Nucleus accumbens (tissue), 56 donors: ENCODE data around the gene HEPHL1.

ENCODE experiments used
- DNase-seq, 56 donors: peaks; one replicate each; lab custom pipeline; 2025; lab: John Stamatoyannopoulos, UW

The HEPHL1 gene

DNA sequence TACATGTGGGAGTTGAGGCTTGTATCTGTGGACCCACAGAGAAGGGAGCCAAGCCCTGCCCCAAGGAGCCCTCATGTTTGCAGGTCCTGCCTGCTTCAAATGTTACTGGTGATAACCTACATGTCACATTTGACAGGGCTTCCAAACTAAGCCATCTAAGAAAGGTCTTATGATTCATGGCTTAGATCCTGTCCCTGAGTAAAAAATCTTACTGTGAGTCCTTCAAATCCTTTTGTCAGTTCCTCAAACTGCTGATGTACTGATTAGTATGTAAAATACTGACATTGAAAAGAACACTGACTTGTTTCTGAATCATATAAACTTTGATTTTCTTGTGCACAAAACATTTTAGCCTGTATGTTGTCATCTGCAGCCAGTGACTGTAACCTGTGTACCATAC is 106.5 kb downstream of the HEPHL1 start:
- no peak for DNase-seq

DNA sequence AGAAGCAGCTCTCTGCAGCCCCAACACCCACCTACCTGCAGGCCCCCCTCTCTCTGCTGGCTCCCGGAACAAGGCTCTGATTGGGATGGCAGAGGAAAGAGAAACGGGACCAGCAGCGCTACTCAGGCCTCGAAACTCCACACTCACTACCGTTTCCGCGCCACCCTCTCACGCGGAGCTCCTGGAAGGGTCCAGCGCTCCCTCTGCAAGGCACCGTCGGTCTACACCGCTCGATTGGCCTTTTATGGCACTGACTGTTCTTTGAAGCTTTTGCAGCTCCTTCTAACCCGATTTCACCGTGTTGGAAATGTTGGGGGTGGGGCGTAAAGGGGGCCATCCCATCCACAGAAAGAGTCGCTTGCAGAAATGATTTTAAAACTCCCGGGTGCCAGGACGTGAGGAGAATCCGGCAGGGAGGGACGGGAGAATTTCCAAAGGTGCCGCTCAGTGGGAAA is 107.2 kb downstream of the HEPHL1 start:
- peak in 7 of 56 donors; percentile 32 to 74 (median 61) for DNase-seq

DNA sequence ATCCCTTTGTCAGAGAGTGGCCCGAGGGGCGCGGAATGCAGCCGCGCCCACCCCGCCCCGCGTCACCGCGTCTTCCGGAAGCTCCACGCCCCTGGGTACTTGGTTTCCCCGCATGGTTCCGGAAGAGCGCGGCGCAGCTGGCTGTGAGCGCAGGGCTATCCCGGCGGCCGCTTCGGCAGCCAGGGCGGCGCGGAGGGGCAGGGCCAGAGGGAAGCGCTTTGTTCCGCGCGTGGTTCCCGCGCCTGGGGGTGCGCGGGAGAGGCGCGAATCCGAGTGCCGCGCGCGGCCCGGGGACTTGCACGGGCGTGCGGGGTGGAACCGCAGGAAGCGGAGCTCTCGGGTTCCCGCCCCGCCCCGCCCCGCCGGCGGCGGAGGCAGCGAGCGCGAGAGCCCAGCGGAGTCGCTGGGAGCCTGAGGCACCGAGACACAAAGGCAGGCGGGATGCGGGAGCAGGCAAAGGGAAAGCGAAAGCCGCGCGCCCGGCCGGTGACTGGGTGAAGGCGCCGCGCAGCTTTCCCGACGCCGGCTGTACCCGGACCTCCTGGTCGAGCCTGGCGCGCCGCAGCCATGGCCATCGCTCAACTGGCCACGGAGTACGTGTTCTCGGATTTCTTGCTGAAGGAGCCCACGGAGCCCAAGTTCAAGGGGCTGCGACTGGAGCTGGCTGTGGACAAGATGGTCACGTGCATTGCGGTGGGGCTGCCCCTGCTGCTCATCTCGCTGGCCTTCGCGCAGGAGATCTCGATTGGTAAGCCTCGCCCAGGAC is 107.8 kb downstream of the HEPHL1 start, which contains the start of gene PANX1:
Gene PANX1, plus strand, starts transcription at position 96 of the 766 bp plus-strand sequence. Its CDS starts 472 bp downstream, at position 568.
- DNase-seq: peak in 48 of 56 donors; percentile 30 to 86 (median 70)

DNA sequence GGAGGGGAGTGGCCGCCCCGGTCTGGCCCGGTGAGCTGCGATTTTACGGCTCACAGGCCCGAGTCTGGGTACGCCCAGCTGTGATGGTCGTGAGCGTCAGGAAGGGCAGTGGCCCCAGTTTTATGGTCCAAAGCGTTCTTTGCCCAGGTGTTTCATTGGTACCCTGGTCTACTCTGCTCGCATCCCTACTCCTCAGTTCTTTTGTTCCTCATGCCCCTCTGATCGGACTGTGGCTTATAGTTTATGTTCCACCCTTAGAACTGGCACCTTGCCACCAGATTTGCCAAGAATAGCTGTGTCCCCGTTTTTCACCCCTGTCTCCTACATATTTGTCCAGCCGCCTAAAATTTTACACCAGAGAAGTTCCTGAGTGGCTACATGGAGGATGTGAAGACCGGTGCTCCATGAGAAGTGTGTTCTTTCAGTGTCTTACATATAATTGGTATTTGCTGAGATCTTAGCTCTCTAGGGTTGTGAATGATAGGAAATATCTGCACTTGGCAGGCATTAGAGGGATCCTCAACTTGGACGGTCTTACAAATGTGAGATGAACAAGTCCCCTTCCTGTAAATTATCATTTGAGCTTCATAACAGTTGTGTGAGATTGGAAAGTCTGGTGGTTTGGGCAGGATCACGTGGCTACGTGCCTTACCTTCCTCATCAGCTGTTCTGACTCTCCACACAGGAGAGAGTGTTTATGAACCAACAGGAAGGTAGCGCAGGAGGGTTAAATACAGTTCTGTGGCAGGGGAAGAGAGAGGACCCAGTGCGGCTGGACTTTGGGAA is 108.6 kb downstream of the HEPHL1 start:
- DNase-seq: peak in 2 of 56 donors; percentile 40 to 56

DNA sequence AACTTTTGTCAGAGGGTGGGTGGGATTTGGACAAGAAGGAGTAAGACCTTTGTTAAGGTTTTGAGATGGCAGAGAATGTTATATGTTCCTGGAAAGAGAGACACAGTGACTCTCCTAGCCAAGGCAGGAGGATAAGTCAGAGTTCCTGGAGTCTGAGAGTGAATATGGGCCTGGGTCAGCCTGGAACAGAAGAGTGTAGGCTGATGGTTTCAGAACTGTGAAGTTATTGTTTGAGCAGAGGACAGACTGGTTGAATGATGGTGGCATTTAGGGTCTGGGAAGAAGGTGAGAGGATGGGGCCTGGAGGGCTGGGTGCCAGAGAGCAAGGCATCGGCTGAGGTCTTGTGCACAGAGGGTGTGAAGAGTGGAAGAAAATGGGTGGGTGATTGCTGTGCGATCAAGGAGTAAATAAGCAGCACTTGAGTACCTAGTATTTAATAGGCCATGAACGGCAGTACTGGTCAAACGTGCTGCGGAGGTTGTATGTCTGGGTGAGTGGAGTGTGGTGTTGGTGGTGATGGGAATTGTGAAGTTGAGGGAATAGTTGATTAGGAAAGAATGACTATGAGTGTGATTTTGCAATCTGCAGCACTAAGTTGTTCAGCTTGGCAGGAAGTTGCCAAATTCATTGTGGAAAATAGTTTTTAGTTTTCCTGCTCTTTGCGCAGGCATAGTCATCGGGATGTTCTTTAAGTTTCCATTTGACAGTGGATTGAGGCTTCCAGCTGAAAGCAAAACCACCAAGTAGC is 109.3 kb downstream of the HEPHL1 start:
- DNase-seq: no peak

- no peak for DNase-seq
Observed at GRCh38 chr11:94131047-94131717, 110.0 kb downstream of the HEPHL1 start.

DNA sequence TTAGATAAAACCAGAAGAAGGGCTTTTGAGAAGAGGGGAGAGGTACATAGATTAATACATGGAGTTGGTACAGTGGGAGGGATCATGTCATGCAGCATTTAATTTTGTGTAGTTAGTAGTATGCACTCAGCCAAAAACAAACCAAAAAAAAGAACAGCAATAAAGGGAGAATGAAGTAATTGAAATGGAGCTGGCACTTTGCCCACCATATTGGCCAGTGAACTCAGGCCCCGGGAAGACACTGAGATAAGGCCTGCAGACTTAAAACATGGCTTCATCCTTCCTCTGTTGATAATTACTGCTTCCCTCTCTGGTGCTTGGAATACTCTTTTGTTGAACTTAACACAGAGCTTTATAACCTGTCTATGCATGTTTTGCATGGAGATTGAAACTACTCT is 110.6 kb downstream of the HEPHL1 start:
- DNase-seq: peak in 1 of 56 donors; percentile 6

DNA sequence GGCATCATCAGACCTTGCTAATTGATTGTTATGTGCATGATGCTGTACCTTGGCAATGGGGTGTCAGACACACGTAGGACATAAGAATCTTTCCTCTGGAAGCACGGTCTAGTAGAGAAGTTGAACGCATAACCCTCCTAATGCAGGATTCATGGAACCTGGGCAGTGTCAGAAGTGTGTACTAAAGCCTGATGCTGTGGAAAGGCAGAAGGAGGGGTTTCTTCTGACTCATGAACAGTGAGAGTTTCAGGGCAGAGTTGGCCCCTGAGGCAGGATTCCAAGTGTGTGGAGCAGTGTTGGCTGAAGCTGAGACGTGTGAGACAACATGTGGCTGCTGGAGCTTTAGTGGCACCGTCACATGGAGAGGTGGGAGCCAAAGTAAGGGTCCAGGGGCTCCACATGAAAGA is 111.0 kb downstream of the HEPHL1 start:
- peak in 1 of 56 donors; percentile 20 for DNase-seq

GRCh38 chr11:94132823-94133408 is 111.8 kb downstream of the HEPHL1 start:
- DNase-seq: no peak

DNA sequence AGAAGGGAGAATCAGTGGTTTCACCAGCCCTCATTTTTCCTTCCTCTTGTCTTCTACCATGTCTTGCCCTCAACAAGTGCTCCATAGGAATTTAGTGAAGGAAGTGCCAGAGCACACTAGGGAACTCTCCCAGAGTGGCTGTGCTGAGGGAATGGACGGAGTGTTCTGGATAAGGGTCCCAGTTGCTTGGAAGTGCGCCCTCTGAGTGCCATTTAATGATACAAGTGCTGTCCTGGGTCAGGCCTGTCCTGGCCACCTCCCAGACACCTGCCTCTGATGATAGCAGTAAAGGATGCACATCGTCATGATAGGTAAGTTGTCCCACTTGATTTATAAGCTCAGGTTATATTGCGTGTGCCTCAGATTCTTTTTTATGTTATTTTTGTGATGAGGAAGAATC is 112.6 kb downstream of the HEPHL1 start:
- no peak for DNase-seq

- peak in 5 of 56 donors; percentile 13 to 37 (median 17) for DNase-seq
Observed at GRCh38 chr11:94134651-94135512, 113.7 kb downstream of the HEPHL1 start.

GRCh38 chr11:94139416-94139815 is 118.3 kb downstream of the HEPHL1 start:
- no peak for DNase-seq

GRCh38 chr11:94140154-94140655 is 119.1 kb downstream of the HEPHL1 start:
- no peak for DNase-seq

- DNase-seq: no peak
Observed at GRCh38 chr11:94141511-94142307, 120.6 kb downstream of the HEPHL1 start.

- DNase-seq: no peak
Observed at GRCh38 chr11:94142308-94143281, 121.4 kb downstream of the HEPHL1 start.

- DNase-seq: no peak
Observed at GRCh38 chr11:94144216-94144615, 123.1 kb downstream of the HEPHL1 start.

- DNase-seq: no peak
Observed at GRCh38 chr11:94144664-94145063, 123.5 kb downstream of the HEPHL1 start.
